Frontal cortex (tissue), 4 donors: ENCODE data around the gene GABBR2. TPM values are rescaled to one million over a fixed set of nuclear protein-coding genes. Genes with fewer than 3 reads are reported as not detected.

ENCODE experiments used
- DNase-seq, 2 donors: peaks; one replicate each; pipeline ENCODE4 v3.0.0; 2012; ENCODE audit warnings: low spot score in 2 of 2
- FAIRE-seq: peaks from 2 replicates; lab custom pipeline; 2012; peaks lifted over from hg19 to GRCh38; lab: Jason Lieb, UNC
- total RNA-seq: library from RNA; depleted of rRNA; stranded (reverse); fragments of >200 nt; gene quantifications from one replicate; pipeline ENCODE4 v1.2.3, GENCODE V29; 2014
- donor health status: control.
- donor health status: control.
- donor health status: control.

Gene GABBR2
- total RNA-seq, 1 donor from 2014 or later = 39.9 TPM

- FAIRE-seq (no peak), DNase-seq (no peak)
Measured at GRCh38 chr9:98247831-98248657, 460.7 kb downstream of the GABBR2 start.

- no peak for FAIRE-seq
- DNase-seq = no peak
Measured at GRCh38 chr9:98242426-98242825, 466.3 kb downstream of the GABBR2 start.

DNA sequence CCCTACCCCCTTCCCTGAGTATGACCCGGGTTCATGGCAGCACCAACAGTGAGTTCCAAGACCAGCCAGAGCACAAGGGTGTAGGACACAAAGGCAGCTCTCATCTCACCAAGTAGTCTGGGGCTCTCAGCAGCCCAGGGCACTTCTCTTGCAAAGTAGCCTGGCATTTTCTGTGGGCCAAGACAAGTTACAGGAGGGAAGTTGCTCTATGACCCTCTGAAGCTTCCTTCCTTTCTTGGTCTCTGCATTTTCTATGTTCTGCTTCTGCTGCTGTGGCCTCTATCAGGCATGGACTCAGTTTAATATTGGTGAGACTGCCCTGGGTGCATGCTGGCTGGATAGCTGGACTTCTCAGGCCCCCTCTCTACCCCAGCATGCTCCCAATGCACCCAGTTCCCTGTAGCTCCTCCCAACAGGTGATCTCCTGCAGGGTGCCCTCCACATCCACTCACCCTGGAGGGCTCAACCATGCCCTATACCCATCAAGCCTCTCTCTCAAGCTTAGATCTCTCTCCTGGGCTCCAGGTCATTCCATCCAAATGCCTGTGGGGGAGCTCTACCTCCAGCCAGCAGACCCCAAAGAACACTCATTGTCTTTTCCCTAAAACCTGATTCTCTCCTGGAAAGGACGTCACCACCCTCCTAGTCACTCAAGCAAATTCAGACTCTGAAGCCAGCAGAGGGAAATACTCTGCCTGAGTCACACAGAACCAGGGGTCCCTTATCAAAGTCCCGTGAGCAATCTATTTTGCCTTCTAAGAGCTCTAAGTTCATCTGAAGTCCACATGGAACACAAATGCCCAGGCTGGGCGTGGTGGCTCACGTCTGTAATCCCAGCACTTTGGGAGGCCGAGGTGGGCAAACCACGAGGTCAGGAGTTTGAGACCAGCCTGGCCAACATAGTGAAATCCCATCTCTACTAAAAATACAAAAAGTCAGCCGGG, 467.1 kb downstream of the GABBR2 start:
- no peak for DNase-seq
- FAIRE-seq = no peak

GRCh38 chr9:98240475-98240874, 468.3 kb downstream of the GABBR2 start:
- no peak for FAIRE-seq

More at GRCh38 chr9:98240475-98240874, 468.3 kb downstream of the GABBR2 start:
- DNase-seq = no peak

Other genes starting within 250 kb of the GABBR2 start
- 2.4 TPM for gene ANKS6, start 87.6 kb upstream of the GABBR2 start, total RNA-seq
- gene GALNT12, start 98.7 kb upstream of the GABBR2 start, total RNA-seq = 0.82 TPM
- 6.9 TPM for gene COL15A1, start 235.0 kb upstream of the GABBR2 start, total RNA-seq